NCI-H1105 (cell line): ENCODE results near the gene STAT5A.
"Not testable (repeated sequence)": the region's sequence is repeated elsewhere in the genome, so short reads cannot be mapped to it uniquely, and the experiment has no call there.

Source experiments
- DNase-seq: peaks from one replicate; lab custom pipeline; 2025; lab: John Stamatoyannopoulos, UW

STAT5A gene

DNA sequence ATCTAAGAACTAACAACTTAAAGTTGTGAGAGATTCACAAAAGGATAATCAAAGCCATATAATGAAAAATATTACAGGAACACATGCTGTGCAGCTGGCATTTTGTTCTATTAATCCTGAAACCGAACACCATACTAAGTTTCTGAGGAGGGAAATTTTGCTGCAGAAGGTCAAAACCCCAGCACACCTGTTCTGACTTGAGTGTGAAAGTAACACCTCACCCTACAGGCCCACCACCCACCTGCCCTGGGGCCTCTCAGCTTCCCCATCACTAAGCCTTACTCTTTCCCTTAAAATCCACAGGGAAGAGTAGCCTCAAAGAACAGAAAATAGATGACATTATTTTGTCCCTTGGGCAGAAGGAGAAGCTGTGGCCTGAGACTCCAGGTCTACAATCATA, 44.8 kb downstream of the STAT5A start:
- DNase-seq: no peak

DNA sequence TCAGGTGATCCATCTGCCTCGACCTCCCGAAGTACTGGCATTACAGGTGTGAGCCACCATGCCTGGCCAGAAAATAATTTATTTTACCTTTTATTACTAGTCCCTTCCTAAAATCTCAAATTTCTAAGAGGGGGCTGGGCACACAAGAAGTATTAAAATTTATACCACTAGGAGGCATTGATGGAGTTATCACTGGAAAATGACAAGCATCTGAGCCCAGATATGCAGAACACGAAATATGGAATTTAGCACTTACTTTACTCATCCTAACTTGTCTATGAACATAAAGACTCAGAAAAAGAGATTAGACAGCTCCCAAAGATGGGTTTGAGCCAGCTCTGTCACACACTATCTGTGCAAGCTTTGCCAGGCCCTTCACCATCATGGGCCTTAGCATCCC, 46.4 kb downstream of the STAT5A start:
- DNase-seq: no peak

DNA sequence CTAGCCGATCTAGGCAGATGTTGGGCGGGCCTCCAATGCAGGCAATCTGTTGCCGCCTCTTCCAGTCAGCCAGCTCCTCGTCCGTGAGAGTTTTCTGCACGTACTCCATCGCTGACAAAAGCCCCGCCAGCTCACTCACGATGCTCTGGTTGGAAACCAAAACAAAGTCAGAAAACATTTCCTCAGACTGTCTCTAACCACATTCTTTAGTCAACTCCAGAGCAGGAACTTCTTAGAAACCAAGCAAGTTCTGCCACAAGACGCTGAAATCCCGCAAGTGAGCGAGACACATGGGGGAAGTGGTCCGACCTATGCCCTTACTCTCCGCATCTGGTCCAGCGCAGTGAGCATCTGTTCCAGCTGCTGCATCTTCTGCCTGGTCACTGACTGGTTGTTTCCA, 49.1 kb downstream of the STAT5A start:
- DNase-seq: no peak

DNA sequence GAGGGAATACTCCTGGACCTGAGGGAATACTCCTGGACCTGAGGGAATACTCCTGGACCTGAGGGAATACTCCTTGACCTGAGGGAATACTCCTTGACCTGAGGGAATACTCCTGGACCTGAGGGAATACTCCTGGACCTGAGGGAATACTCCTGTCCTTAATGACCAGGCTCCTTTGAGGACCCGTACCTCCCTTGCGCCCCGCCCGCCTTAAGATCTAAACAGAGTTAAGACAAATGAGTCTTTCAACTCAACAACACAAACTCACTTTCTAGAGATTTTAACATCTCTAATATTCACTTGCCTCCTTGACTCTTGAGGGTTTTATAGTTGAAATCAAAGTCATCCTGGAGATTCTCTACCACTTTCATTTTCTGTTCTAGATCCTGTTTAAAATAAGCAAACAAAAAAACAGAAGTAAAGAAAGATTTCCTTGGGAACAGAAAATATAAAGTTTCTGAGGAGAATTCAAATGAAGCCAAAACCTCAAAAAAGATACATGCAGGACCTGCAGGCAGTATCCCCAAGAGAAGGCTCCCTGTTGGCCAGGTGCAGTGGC, 50.2 kb downstream of the STAT5A start:
- DNase-seq: no peak

- DNase-seq: no peak
These were observed 50.9 kb downstream of the STAT5A start for GRCh38 chr17:42339221-42339620.

DNA sequence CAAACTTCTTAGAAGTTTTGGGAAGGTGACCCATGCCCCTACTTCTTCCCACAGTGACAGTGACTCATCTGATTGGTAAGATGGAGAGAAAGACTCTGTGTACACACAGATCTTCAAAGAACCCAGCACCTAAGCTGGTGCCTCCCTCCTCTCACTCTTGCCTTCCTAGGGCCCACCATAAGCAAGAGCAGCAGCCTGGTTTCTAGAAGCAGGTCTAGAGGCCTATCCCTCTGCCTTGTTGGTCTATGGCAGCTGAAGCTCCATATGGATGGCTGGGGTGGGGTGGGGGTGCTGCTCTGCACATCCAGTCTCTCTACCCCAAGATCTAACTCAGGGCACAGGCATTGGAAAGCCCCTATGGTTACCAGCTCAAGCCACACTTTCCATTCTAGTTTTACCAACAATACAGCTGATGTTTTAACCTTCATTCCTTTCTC, 52.4 kb downstream of the STAT5A start:
- no peak for DNase-seq

- no peak for DNase-seq
These were observed 53.3 kb downstream of the STAT5A start for GRCh38 chr17:42341568-42341967.

DNA sequence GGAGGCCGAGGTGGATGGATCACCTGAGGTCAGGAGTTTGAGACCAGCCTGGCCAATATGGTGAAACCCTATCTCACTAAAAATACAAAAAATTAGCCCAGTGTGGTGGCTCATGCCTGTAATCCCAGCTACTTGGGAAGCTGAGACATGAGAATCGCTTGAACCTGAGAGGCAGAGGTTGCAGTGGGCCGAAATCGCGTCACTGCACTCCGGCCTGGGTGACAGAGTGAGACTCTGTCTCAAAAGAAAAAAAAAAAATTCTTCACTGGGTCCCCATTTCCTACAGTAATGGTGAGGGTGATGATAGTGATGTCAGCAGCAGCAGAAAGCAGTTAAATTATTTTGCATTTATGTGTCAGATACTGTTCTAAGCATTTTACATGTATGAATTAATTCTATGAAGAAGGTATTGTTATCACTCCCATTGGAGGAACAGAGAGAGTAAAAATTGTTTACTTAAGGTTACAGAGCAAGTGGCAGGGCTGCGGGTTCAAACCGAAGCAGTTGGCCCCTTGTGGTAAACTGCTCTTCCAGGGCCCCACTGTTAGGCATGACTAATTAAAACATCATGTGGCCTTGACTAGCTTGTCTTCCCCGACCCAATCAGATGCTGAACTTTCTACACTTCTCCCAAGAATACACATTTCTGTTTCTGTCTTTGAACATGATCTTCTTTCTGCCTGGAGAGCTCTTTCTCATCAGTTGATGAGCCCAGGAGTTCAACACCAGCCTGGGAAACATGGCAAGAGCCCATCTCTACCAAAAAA, 54.1 kb downstream of the STAT5A start:
- no peak for DNase-seq

GRCh38 chr17:42345396-42346073, 57.2 kb downstream of the STAT5A start:
- no peak for DNase-seq

- no peak for DNase-seq
These were observed 58.2 kb downstream of the STAT5A start for GRCh38 chr17:42346481-42346880.

DNA sequence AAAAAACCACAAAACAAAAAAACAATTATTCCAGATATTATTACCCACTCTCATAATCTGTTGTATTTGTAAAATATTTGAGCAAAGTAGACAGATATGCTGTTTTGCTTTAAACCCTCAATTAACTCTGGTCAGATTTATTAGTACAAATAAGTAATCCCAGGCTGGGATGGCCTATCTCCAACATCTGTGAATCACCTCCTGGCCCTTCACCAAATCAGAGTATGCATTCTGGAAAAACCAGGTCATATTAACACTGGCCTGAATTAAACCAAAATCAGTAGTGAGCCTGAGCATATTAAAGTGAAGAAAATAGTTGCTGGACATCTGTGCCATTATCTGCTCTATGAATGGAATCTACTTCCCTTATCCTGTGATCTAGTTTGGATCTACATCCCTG, 58.9 kb downstream of the STAT5A start:
- DNase-seq: no peak

DNA sequence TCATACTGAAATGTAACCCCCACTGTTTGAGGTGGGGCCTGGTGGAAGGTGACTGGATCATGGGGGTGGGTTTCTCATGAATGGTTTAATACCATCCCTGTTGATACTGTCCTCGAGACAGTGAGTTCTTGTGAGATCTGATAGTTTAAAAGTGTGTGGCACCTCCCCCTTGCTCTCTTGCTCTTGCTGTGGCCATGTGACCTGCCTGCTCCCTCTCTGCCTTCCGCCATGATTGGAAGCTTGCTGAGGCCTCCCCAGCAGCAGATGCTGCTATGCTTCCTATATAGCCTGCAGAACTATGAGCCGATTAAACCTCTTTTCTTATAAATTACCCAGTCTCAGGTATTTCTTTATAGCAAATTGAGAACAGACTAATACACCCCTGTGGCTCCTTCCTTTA, 59.3 kb downstream of the STAT5A start:
- no peak for DNase-seq

- DNase-seq: no peak
These were observed 59.8 kb downstream of the STAT5A start for GRCh38 chr17:42348104-42348503.

- DNase-seq: no peak
These were observed 66.9 kb downstream of the STAT5A start for GRCh38 chr17:42354956-42355843.

- no peak for DNase-seq
These were observed 70.1 kb downstream of the STAT5A start for GRCh38 chr17:42358434-42358833.

DNA sequence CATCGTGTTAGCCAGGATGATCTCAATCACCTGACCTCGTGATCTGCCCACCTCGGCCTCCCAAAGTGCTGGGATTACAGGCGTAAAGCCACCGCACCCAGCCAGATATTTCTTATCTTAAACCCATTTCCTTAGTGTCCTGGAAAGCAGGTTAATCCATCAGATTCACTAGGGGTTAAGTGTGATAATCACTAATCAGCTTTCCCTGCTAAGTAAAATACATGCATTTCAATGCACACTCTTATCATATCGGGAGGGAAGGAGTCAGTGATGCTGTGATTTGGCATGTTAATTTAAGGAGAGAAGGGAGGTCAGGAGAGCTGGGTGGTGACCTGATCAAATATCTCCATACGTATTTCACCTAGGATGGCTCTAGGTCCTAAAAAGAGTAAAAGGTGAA, 70.8 kb downstream of the STAT5A start:
- DNase-seq: no peak

GRCh38 chr17:42360388-42360787, 72.1 kb downstream of the STAT5A start:
- not testable (repeated sequence) for DNase-seq
